Right cardiac atrium (tissue), 5 donors: ENCODE measurements around the gene SLAMF7. TPM values are rescaled to one million over a fixed set of nuclear protein-coding genes. Genes with fewer than 3 reads are reported as not detected.

Experiments used
- ATAC-seq, 2 donors: fragments of 200-7000 bp; cut with Tn5 transposase; one replicate each; pipeline versions ENCODE4 v1.8.0 to v1.9.1; 2020; ENCODE audit warnings: moderate library complexity in 2 of 2, mild to moderate bottlenecking in 1 of 2
- DNase-seq, 3 donors: peaks; one replicate each; pipeline ENCODE4 v3.0.0-alpha.2; 2020
- H3K27ac ChIP-seq: one replicate; pipeline ENCODE4 v1.5.1; 2013; ENCODE audit warnings: mild to moderate bottlenecking, low read length, control low read depth, moderate library complexity
- H3K27me3 ChIP-seq: one replicate; pipeline ENCODE4 v1.6.1; 2013; ENCODE audit not compliant: control insufficient read depth, insufficient read depth
- H3K4me1 ChIP-seq: one replicate; pipeline ENCODE4 v1.6.1; 2013; ENCODE audit warnings: low read length; ENCODE audit not compliant: control insufficient read depth, insufficient read depth
- H3K4me3 ChIP-seq: one replicate; pipeline ENCODE4 v1.5.1; 2013; ENCODE audit warnings: low read length, control low read depth
- H3K9me3 ChIP-seq: one replicate; pipeline ENCODE4 v1.6.1; 2013; ENCODE audit warnings: low read length; ENCODE audit not compliant: control insufficient read depth
- WGBS: extraction: QIAGEN DNeasy Blood & Tissue Kit; methylation state at CpG from one replicate; pipeline ENCODE4 v1.1.7; 2013; 5-methylcytosine and 5-hydroxymethylcytosine counted together
- intact Hi-C, 4 donors: fragments of 100-400 bp; cut with DNase I; formaldehyde crosslinking; loops; one replicate each; pipeline versions ENCODE4 v1.11.0 to v1.14.0; 2022 to 2023
- polyA plus RNA-seq: library from polyadenylated mRNA; stranded (reverse); fragments of 200-250 nt; gene quantifications from one replicate; pipeline ENCODE4 v1.2.3, GENCODE V29; 2013
- total RNA-seq, 4 donors: library from RNA; stranded (reverse); fragmentation: NEBNext Ultra II Directional; extraction: Animal tissue kit (Norgen Biotek cat#: 25700); gene quantifications; one replicate each; pipeline ENCODE4 v1.2.1, GENCODE V29; 2021
- donor health status: healthy with polysubstance abuse.
- donor health status: DM: no; HTN: yes; CAD: no.
- donor health status: DM: no; HTN: no; CAD: no.
- donor health status: DM: no; HTN: yes; CAD: no; lungs with severe emphysema.
- donor health status: DM: yes; HTN: yes; CAD: no.

The SLAMF7 gene
- total and polyA plus RNA-seq, 5 donors = 0.07 to 1.3 (median 0.41) TPM

GRCh38 chr1:160758521-160758920, 19.5 kb downstream of the SLAMF7 start:
- ATAC-seq (no peak), DNase-seq (no peak)
- intact Hi-C loops = no loop called here
- Histone ChIP-seq H3K9me3 (no peaks in the 10 kb centered on the region), H3K4me1 (no peaks in the 10 kb centered on the region), H3K4me3 (no peak overlapping the region), H3K27me3 (no peaks in the 10 kb centered on the region), H3K27ac (no peak overlapping the region)
- WGBS = 94% methylated on average over 2 of the region's 2 CpGs

- no peak for DNase-seq
- ATAC-seq = no peak
- H3K4me3 ChIP-seq = no peak overlapping the region
- H3K27me3 ChIP-seq = no peaks in the 10 kb centered on the region
- no peaks in the 10 kb centered on the region for H3K9me3 ChIP-seq
- no peak overlapping the region for H3K27ac ChIP-seq
- intact Hi-C loops = no loop called here
- H3K4me1 ChIP-seq = no peaks in the 10 kb centered on the region
Measured at GRCh38 chr1:160759740-160760139, 20.7 kb downstream of the SLAMF7 start.

- intact Hi-C loops = no loop called here
- WGBS = 86% methylated on average over 4 of the region's 4 CpGs
- no peak for ATAC-seq
Measured at GRCh38 chr1:160761046-160761445, 22.0 kb downstream of the SLAMF7 start.

DNA sequence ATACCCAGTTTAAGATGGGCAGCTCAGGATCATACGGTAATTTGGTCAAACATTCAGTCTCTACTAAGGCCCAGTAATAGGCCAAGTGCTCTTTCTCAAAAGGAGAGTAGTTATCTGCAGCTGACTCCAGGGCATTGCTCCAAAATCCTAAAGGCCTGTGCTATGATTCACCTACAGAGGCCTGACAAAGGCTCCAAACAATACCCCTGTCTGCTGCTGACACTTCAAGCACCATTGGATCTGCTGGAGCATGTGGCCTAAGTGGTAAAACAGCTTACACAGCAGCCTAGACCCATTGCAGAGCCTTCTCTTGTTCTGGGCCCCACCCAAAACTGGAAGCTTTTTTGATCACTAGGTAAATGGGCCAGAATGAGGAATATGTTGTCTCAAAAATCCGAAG, 22.8 kb downstream of the SLAMF7 start:
- ATAC-seq (no peak), DNase-seq (no peak)
- WGBS = 85% methylated on average over 2 of the region's 2 CpGs
- no peak overlapping the region for H3K27ac ChIP-seq
- intact Hi-C loops = no loop called here
- no peak overlapping the region for H3K4me3 ChIP-seq
- peaks cover 2% of the 10 kb centered on the region for H3K4me1 ChIP-seq
- no peaks in the 10 kb centered on the region for H3K27me3 ChIP-seq
- no peaks in the 10 kb centered on the region for H3K9me3 ChIP-seq

More at GRCh38 chr1:160761046-160761445, 22.0 kb downstream of the SLAMF7 start:
- no peaks in the 10 kb centered on the region for H3K27me3 ChIP-seq
- H3K4me3 ChIP-seq = no peak overlapping the region
- no peaks in the 10 kb centered on the region for H3K4me1 ChIP-seq
- H3K9me3 ChIP-seq = no peaks in the 10 kb centered on the region
- H3K27ac ChIP-seq = no peak overlapping the region
- no peak for DNase-seq

DNA sequence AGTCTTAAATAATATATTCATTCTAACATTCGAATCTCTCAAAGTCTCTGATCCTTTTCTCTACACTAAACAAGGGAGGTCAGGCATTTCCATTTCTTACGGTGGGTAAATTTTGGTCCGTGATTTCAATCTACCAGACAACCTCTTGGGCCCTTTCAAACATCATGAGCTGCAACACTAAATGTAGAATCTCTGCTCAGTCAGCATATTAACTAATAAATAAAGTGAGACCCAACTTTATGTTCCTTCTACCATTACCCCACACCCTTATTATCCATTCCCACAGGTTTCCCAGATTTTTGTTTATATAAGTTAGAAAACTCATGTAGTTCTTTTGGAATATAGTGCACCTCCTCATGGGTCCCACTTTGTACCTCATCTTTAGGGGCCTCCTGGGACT, 24.9 kb downstream of the SLAMF7 start:
- Histone ChIP-seq H3K4me3 (no peak overlapping the region), H3K9me3 (no peaks in the 10 kb centered on the region), H3K27ac (no peak overlapping the region), H3K4me1 (peaks cover 2% of the 10 kb centered on the region), H3K27me3 (no peaks in the 10 kb centered on the region)
- intact Hi-C loops = no loop called here
- DNase-seq (no peak), ATAC-seq (no peak)
- WGBS = 86% methylated on average over 3 of the region's 3 CpGs

DNA sequence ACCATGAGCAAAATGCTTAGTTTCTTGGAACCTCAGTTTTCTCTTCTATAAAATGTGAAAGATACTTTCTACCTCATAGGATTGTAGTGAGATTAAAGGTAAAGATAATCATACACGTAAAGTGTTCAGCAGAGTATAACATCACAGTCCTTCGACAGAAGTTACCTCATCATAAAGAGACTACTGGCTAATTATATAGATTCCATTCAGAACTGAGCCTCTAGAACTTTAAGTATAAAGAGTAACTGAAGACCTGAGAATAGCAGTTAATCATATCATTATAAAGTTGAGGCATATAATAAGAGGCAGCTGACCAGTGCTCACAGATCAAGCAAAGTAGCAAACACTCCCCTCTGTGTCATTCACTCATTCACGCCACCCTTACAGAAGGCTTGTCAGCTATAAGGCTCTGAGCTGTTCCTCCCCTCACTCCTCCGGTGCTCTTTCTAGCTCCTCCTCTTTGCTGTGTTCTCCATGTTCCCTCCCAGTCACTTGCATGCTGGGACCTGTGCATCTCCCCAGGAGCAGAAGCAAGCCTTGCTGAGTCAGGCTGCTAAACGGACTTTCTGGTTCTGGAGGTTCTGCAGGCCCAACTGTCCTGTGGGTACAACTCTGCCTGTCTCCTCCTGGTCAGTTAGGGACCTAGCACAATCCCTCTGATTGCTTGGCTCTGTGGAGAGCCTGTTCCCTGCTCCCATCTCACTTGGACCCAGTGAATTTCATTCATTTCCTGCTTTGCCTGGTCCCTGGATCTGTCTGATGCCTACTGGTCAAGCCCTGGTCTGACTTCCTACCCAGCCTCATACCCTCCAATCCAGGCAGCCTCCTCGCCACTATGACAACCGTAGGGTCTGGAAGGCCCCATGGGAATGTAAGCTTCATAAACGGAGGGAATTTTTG, 28.6 kb downstream of the SLAMF7 start:
- Histone ChIP-seq H3K27ac (no peak overlapping the region), H3K27me3 (no peaks in the 10 kb centered on the region), H3K9me3 (no peaks in the 10 kb centered on the region), H3K4me1 (peaks cover 2% of the 10 kb centered on the region), H3K4me3 (no peak overlapping the region)
- ATAC-seq = peak; percentile 56 to 64
- DNase-seq = no peak
- intact Hi-C loops = no loop called here
- 59% methylated on average over 8 of the region's 8 CpGs for WGBS

DNA sequence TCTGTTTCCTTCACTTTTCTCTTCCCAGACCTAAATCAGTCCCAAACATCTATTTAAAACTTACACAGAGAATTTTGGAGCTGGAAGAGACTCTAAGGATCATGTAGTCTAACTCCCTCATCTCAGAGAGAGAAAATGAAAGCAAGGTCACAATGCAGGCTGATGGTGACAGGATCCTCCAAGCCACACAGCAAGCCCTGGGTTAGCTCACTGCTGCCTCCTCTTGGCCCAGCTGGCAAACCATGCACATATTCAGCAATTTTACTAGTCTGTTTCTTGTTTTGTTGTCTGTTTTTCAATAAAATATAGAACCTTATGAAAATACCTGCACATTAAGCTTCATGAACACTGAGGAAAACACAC, 29.2 kb downstream of the SLAMF7 start:
- H3K27ac ChIP-seq = no peak overlapping the region
- intact Hi-C loops = no loop called here
- ATAC-seq = peak; percentile 59 to 71
- DNase-seq = peak; percentile 37 to 82 (median 71)
- H3K27me3 ChIP-seq = no peaks in the 10 kb centered on the region
- no peaks in the 10 kb centered on the region for H3K9me3 ChIP-seq
- no peak overlapping the region for H3K4me3 ChIP-seq
- peaks cover 2% of the 10 kb centered on the region for H3K4me1 ChIP-seq

GRCh38 chr1:160772331-160772730, 33.3 kb downstream of the SLAMF7 start:
- no peaks in the 10 kb centered on the region for H3K9me3 ChIP-seq
- no peaks in the 10 kb centered on the region for H3K4me1 ChIP-seq
- H3K27me3 ChIP-seq = no peaks in the 10 kb centered on the region
- no peak overlapping the region for H3K27ac ChIP-seq
- DNase-seq = no peak
- no peak overlapping the region for H3K4me3 ChIP-seq
- no peak for ATAC-seq
- intact Hi-C loops = no loop called here
- 92% methylated on average over 1 of the region's 1 CpG for WGBS

GRCh38 chr1:160773093-160773492, 34.0 kb downstream of the SLAMF7 start:
- H3K4me1 ChIP-seq = no peaks in the 10 kb centered on the region
- H3K27me3 ChIP-seq = no peaks in the 10 kb centered on the region
- no peak for ATAC-seq
- intact Hi-C loops = no loop called here
- H3K4me3 ChIP-seq = no peak overlapping the region
- no peaks in the 10 kb centered on the region for H3K9me3 ChIP-seq
- WGBS = 84% methylated on average over 3 of the region's 3 CpGs
- no peak for DNase-seq
- no peak overlapping the region for H3K27ac ChIP-seq

GRCh38 chr1:160774886-160775719, 36.1 kb downstream of the SLAMF7 start:
- no peak for ATAC-seq

GRCh38 chr1:160776178-160776577, 37.1 kb downstream of the SLAMF7 start:
- intact Hi-C loops = no loop called here
- Histone ChIP-seq H3K4me1 (no peaks in the 10 kb centered on the region), H3K27ac (no peak overlapping the region), H3K4me3 (no peak overlapping the region), H3K27me3 (no peaks in the 10 kb centered on the region), H3K9me3 (no peaks in the 10 kb centered on the region)
- WGBS = 87% methylated on average over 1 of the region's 1 CpG
- DNase-seq = no peak
- no peak for ATAC-seq

More at GRCh38 chr1:160774886-160775719, 36.1 kb downstream of the SLAMF7 start:
- Histone ChIP-seq H3K4me3 (no peak overlapping the region), H3K27me3 (no peaks in the 10 kb centered on the region), H3K27ac (no peak overlapping the region), H3K4me1 (no peaks in the 10 kb centered on the region), H3K9me3 (no peaks in the 10 kb centered on the region)
- WGBS = 82% methylated on average over 2 of the region's 2 CpGs
- no peak for DNase-seq
- intact Hi-C loops = no loop called here
